ENCODE results near the gene ARHGEF11. TPM values are rescaled to one million over a fixed set of nuclear protein-coding genes. Genes with fewer than 3 reads are reported as not detected.

Gene ARHGEF11
- total RNA-seq, 1 donor from 2014 or later: 43.5 TPM

GRCh38 chr1:156942576-156942975, 103.0 kb downstream of the ARHGEF11 start:
- Histone ChIP-seq H3K9me3 (no peaks in the 10 kb centered on the region), H3K36me3 (peaks cover 85 to 99% of the 10 kb centered on the region in 2 donors), H3K4me3 (no peak overlapping the region), H3K27ac (no peak overlapping the region), H3K4me1 (no peaks in the 10 kb centered on the region), H3K27me3 (no peaks in the 10 kb centered on the region)
- intact Hi-C loops (cut with DNase I): no loop called here
- no peak for TF ChIP-seq CTCF (IDR thresholded peaks at IDR 0.05)
- DNase-seq (ENCODE audit: low spot score in 2 of 2): no peak

GRCh38 chr1:156942176-156942575, 103.4 kb downstream of the ARHGEF11 start:
- Histone ChIP-seq H3K4me3 (no peak overlapping the region), H3K27me3 (no peaks in the 10 kb centered on the region), H3K27ac (no peak overlapping the region), H3K4me1 (no peaks in the 10 kb centered on the region), H3K9me3 (no peaks in the 10 kb centered on the region), H3K36me3 (peaks cover 83 to 99% of the 10 kb centered on the region in 2 donors)
- TF ChIP-seq CTCF (IDR thresholded peaks at IDR 0.05): no peak
- no peak for DNase-seq (ENCODE audit: low spot score in 2 of 2)
- intact Hi-C loops (cut with DNase I): no loop called here

- Histone ChIP-seq H3K27ac (no peak overlapping the region), H3K4me3 (no peak overlapping the region), H3K9me3 (no peaks in the 10 kb centered on the region), H3K27me3 (no peaks in the 10 kb centered on the region), H3K4me1 (no peaks in the 10 kb centered on the region), H3K36me3 (peaks cover 80 to 98% of the 10 kb centered on the region in 2 donors)
- intact Hi-C loops (cut with DNase I): no loop called here
- DNase-seq (ENCODE audit: low spot score in 2 of 2): no peak
- no peak for TF ChIP-seq CTCF (IDR thresholded peaks at IDR 0.05)
These were observed 103.9 kb downstream of the ARHGEF11 start for GRCh38 chr1:156941675-156942074.

- Histone ChIP-seq H3K36me3 (peaks cover 68 to 80% of the 10 kb centered on the region in 2 donors), H3K4me1 (no peaks in the 10 kb centered on the region), H3K9me3 (no peaks in the 10 kb centered on the region), H3K27ac (no peak overlapping the region), H3K4me3 (no peak overlapping the region), H3K27me3 (no peaks in the 10 kb centered on the region)
- intact Hi-C loops (cut with DNase I): no loop called here
- no peak for TF ChIP-seq CTCF (IDR thresholded peaks at IDR 0.05)
- DNase-seq (ENCODE audit: low spot score in 2 of 2): no peak
These were observed 105.7 kb downstream of the ARHGEF11 start for GRCh38 chr1:156939786-156940334.

GRCh38 chr1:156938813-156939212, 106.7 kb downstream of the ARHGEF11 start:
- Histone ChIP-seq H3K4me1 (no peaks in the 10 kb centered on the region), H3K36me3 (peaks cover 57 to 69% of the 10 kb centered on the region in 2 donors), H3K27ac (no peak overlapping the region), H3K9me3 (no peaks in the 10 kb centered on the region), H3K27me3 (no peaks in the 10 kb centered on the region), H3K4me3 (no peak overlapping the region)
- intact Hi-C loops (cut with DNase I): no loop called here
- TF ChIP-seq CTCF (IDR thresholded peaks at IDR 0.05): no peak
- DNase-seq (ENCODE audit: low spot score in 2 of 2): no peak

GRCh38 chr1:156937883-156938282, 107.7 kb downstream of the ARHGEF11 start:
- H3K27me3 ChIP-seq: no peaks in the 10 kb centered on the region
- TF ChIP-seq CTCF (IDR thresholded peaks at IDR 0.05): no peak
- DNase-seq (ENCODE audit: low spot score in 2 of 2): no peak
- H3K36me3 ChIP-seq: peaks cover 49 to 60% of the 10 kb centered on the region in 2 donors
- H3K27ac ChIP-seq: no peak overlapping the region
- H3K4me3 ChIP-seq: no peak overlapping the region
- no peaks in the 10 kb centered on the region for H3K4me1 ChIP-seq
- intact Hi-C loops (cut with DNase I): no loop called here
- no peaks in the 10 kb centered on the region for H3K9me3 ChIP-seq

All from ascending aorta (tissue), 2 donors.